NCI-H526 treated with DMSO at 0.1 percent for 48 hours (cell line): ENCODE data around the gene NUPR1.
"Not testable (repeated sequence)": the region's sequence is repeated elsewhere in the genome, so short reads cannot be mapped to it uniquely, and the experiment has no call there.

Source experiments
- DNase-seq: peaks from one replicate; lab custom pipeline; 2025; lab: John Stamatoyannopoulos, UW

NUPR1 gene

GRCh38 chr16:28498666-28499381 is 40.0 kb downstream of the NUPR1 start:
- DNase-seq: no peak

GRCh38 chr16:28497861-28498599 is 40.7 kb downstream of the NUPR1 start:
- DNase-seq: no peak

- DNase-seq: no peak
Observed at GRCh38 chr16:28497386-28497785, 41.4 kb downstream of the NUPR1 start.

- DNase-seq: no peak
Observed at GRCh38 chr16:28496844-28497243, 41.9 kb downstream of the NUPR1 start.

- no peak for DNase-seq
Observed at GRCh38 chr16:28495795-28496749, 42.7 kb downstream of the NUPR1 start.

GRCh38 chr16:28495098-28495793 is 43.5 kb downstream of the NUPR1 start:
- no peak for DNase-seq

GRCh38 chr16:28494121-28494851 is 44.5 kb downstream of the NUPR1 start, which contains the start of gene APOBR:
Gene APOBR (plus strand): TSS chr16:28494643. CDS start chr16:28494682, 39 bp downstream.
- DNase-seq: no peak

GRCh38 chr16:28492511-28492910 is 46.3 kb downstream of the NUPR1 start:
- peak; percentile 32 for DNase-seq

- DNase-seq: peak; percentile 90
Observed at GRCh38 chr16:28491970-28492474, 46.8 kb downstream of the NUPR1 start, which contains the start of gene CLN3. Gene CLN3 (minus strand): TSS chr16:28492074. CDS start chr16:28491759, 315 bp downstream.

GRCh38 chr16:28491230-28491969 is 47.4 kb downstream of the NUPR1 start:
- DNase-seq: no peak

GRCh38 chr16:28486266-28486665 is 52.5 kb downstream of the NUPR1 start:
- no peak for DNase-seq

- DNase-seq: not testable (repeated sequence)
Observed at GRCh38 chr16:28483361-28483760, 55.4 kb downstream of the NUPR1 start.
